Activated B cell treated with CpG ODN at 0.5 μM for 24 hours (primary cell): ENCODE data around the gene UBE2Q1. TPM values are rescaled to one million over a fixed set of nuclear protein-coding genes. Genes with fewer than 3 reads are reported as not detected.

Source experiments
- ATAC-seq: fragments of 200-7000 bp; cut with Tn5 transposase; one replicate; pipeline ENCODE4 v1.10.0; 2021; ENCODE audit warnings: low read depth, mild to moderate bottlenecking, moderate library complexity
- CTCF ChIA-PET: fragments of 350-600 bp; sonication (Branson Sonifier 250); formaldehyde crosslinking; loops from one replicate; lab custom pipeline; 2021; ENCODE audit warnings: antibody characterized with exemption; lab: Charles Lee
- POLR2A ChIA-PET: fragments of 350-600 bp; sonication (Branson Sonifier 250); formaldehyde crosslinking; loops from one replicate; lab custom pipeline; 2021; ENCODE audit warnings: antibody characterized with exemption; lab: Charles Lee
- DNase-seq: peaks from one replicate; pipeline ENCODE4 v3.0.0; 2022
- H3K27ac Mint-ChIP-seq: one replicate; pipeline ENCODE4 v1.8.0; 2020; ENCODE audit warnings: mixed read lengths
- H3K27me3 Mint-ChIP-seq: one replicate; pipeline ENCODE4 v1.8.0; 2021; ENCODE audit warnings: mixed read lengths
- H3K36me3 Mint-ChIP-seq: one replicate; pipeline ENCODE4 v1.8.0; 2021; ENCODE audit warnings: low read depth, mixed read lengths
- H3K4me1 Mint-ChIP-seq: one replicate; pipeline ENCODE4 v1.8.0; 2021; ENCODE audit warnings: mixed read lengths
- H3K4me3 Mint-ChIP-seq: one replicate; pipeline ENCODE4 v1.8.0; 2020; ENCODE audit warnings: mild to moderate bottlenecking, mixed read lengths
- H3K9me3 Mint-ChIP-seq: one replicate; pipeline ENCODE4 v1.8.0; 2020; ENCODE audit warnings: mixed read lengths
- intact Hi-C: fragments of 100-400 bp; cut with micrococcal nuclease; formaldehyde crosslinking; loops from one replicate; pipeline ENCODE4 v1.15.1; 2024
- total RNA-seq: library from RNA; stranded (reverse); gene quantifications from 2 replicates; pipeline ENCODE4 v1.2.3, GENCODE V29; 2022
- TF ChIP-seq, protein P1 (sequence below): fragments of 200-600 bp; IDR thresholded peaks from one replicate; pipeline ENCODE4 v1.8.0; 2022; ENCODE audit warnings: antibody characterized with exemption, mild to moderate bottlenecking

The UBE2Q1 gene
- total RNA-seq, 1 donor from 2014 or later: 104 TPM

DNA sequence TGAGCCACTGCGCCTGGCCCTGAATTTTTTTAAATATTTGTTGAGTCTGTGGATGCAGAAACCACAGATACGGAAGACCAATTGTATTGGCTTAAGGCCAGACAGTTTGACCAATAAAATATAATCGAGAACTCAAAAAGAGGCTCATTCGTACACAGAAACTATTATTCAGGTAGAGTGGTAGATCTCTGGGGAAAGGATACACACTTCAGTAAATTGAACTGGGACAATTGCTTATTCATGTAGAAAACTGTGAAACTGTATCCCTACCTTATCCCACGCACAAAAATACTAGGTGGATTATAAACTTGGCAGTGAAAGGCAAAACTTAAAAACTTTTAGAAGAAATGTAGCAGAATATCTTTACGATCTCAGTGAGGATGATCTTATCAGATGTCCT lies 31.3 kb downstream of the UBE2Q1 start:
- Mint-ChIP-seq H3K27me3 (peaks cover 15% of the 10 kb centered on the region), H3K27ac (no peak overlapping the region), H3K36me3 (no peaks in the 10 kb centered on the region), H3K9me3 (no peaks in the 10 kb centered on the region), H3K4me1 (no peaks in the 10 kb centered on the region), H3K4me3 (no peak overlapping the region)
- DNase-seq (no peak), ATAC-seq (no peak)
- ChIA-PET POLR2A (no interaction called here), CTCF (no interaction called here)
- TF ChIP-seq, protein P1, sequence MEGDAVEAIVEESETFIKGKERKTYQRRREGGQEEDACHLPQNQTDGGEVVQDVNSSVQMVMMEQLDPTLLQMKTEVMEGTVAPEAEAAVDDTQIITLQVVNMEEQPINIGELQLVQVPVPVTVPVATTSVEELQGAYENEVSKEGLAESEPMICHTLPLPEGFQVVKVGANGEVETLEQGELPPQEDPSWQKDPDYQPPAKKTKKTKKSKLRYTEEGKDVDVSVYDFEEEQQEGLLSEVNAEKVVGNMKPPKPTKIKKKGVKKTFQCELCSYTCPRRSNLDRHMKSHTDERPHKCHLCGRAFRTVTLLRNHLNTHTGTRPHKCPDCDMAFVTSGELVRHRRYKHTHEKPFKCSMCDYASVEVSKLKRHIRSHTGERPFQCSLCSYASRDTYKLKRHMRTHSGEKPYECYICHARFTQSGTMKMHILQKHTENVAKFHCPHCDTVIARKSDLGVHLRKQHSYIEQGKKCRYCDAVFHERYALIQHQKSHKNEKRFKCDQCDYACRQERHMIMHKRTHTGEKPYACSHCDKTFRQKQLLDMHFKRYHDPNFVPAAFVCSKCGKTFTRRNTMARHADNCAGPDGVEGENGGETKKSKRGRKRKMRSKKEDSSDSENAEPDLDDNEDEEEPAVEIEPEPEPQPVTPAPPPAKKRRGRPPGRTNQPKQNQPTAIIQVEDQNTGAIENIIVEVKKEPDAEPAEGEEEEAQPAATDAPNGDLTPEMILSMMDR: no peak
- intact Hi-C loops: no loop called here

DNA sequence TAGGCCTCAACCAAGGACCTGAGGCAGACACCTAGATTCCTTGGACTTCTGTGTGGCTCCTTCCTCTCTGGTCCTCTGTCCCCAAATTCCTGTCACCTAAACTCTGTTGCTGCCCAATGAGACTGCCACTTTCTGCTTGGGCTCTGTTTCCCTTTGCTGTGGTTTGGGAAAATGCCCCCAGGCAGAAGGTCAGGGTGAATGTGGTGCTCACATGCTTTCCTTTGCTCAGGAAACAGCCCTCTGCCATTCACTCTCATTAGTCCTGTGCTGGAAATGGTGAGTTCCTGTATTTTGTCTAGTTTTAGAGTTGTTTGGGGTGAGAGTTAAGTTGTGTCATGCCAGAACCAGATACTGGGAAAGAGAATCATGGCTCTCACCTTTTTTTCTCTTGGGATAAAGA lies 33.6 kb downstream of the UBE2Q1 start:
- DNase-seq: no peak
- CTCF ChIA-PET: no interaction called here
- Mint-ChIP-seq H3K4me1 (no peaks in the 10 kb centered on the region), H3K27ac (no peak overlapping the region), H3K9me3 (no peaks in the 10 kb centered on the region), H3K4me3 (no peak overlapping the region), H3K36me3 (no peaks in the 10 kb centered on the region), H3K27me3 (peaks cover 18% of the 10 kb centered on the region)
- intact Hi-C loops: no loop called here
- TF ChIP-seq, protein P1: no peak
- ATAC-seq: no peak
- POLR2A ChIA-PET: no interaction called here

DNA sequence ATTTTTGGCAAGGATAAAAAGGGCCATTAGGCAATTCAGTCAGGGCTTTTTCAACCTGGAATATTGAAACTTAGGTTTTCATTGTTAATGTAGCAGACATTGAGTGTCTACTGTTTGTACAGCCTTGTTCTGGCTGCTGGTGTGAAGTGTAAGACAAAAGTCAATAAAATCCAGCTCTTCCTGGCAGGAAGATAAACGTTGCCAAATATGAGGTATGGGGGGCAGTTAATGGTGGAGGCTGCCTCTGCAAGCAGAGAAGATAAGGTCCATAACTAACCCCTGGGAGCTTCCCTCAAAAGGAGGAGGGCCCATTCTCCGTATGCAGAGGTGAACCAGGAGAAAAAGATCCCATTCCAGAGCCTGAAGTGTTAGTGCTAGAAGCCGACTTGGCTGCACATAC lies 36.8 kb downstream of the UBE2Q1 start:
- intact Hi-C loops: no loop called here
- Mint-ChIP-seq H3K27me3 (peaks cover 29% of the 10 kb centered on the region), H3K27ac (no peak overlapping the region), H3K9me3 (no peaks in the 10 kb centered on the region), H3K36me3 (no peaks in the 10 kb centered on the region), H3K4me1 (no peaks in the 10 kb centered on the region), H3K4me3 (no peak overlapping the region)
- no peak for ATAC-seq
- no peak for DNase-seq
- ChIA-PET CTCF (no interaction called here), POLR2A (no interaction called here)
- TF ChIP-seq, protein P1: no peak

DNA sequence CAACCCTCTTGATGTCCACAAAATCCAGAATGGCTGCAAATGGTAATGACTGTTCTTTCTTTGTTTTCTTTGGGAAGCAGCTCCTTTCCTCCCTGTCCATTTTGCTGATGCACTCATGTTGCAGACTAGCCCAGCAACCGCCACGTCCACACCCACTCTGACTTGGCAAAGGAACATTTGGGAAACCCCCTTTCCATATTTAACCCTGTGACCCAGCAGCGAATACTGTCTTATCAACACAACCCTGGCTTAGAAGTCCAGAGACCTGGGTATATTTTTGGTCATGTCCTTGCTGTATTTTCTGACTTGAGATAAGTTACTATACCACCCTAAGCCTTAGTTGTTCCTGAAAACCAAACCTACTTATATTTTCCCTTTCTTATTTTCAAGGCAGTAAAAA lies 38.1 kb downstream of the UBE2Q1 start:
- H3K9me3 Mint-ChIP-seq: no peaks in the 10 kb centered on the region
- no peak overlapping the region for H3K4me3 Mint-ChIP-seq
- ChIA-PET CTCF (no interaction called here), POLR2A (no interaction called here)
- no peak overlapping the region for H3K27ac Mint-ChIP-seq
- ATAC-seq: no peak
- H3K36me3 Mint-ChIP-seq: no peaks in the 10 kb centered on the region
- DNase-seq: no peak
- peaks cover 33% of the 10 kb centered on the region for H3K27me3 Mint-ChIP-seq
- TF ChIP-seq, protein P1: no peak
- intact Hi-C loops: no loop called here
- no peaks in the 10 kb centered on the region for H3K4me1 Mint-ChIP-seq

DNA sequence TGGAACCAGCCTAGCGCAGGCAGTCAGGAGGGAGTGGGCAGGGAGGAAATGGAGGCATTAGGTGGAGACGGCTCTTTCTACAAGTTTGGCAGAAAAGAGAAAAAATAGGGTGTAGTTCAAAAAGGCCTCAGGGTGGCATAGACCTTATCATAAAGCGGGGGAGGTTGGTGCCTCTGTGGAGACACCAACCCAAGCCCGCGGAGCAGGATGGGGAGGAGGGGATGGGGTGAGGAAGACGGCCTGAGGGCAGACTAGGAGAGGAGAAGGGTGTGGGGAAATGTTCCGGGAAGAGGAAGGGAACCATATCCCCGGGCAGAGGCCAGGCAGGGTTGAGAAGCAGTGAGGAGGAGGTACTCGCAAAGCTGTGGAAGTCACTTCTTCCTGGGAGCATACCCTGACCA lies 38.9 kb downstream of the UBE2Q1 start:
- Mint-ChIP-seq H3K36me3 (no peaks in the 10 kb centered on the region), H3K4me3 (no peak overlapping the region), H3K4me1 (no peaks in the 10 kb centered on the region), H3K27ac (no peak overlapping the region), H3K9me3 (no peaks in the 10 kb centered on the region), H3K27me3 (peaks cover 30% of the 10 kb centered on the region)
- intact Hi-C loops: no loop called here
- TF ChIP-seq, protein P1: no peak
- ChIA-PET POLR2A (no interaction called here), CTCF (no interaction called here)
- ATAC-seq: no peak
- DNase-seq: no peak
